NCI-H2196 (cell line): ENCODE data around the gene HSPD1.
"Not testable (repeated sequence)": the region's sequence is repeated elsewhere in the genome, so short reads cannot be mapped to it uniquely, and the experiment has no call there.

ENCODE experiments used
- DNase-seq: peaks from one replicate; lab custom pipeline; 2025; ENCODE audit not compliant: unreplicated experiment; lab: John Stamatoyannopoulos, UW

HSPD1 gene

DNA sequence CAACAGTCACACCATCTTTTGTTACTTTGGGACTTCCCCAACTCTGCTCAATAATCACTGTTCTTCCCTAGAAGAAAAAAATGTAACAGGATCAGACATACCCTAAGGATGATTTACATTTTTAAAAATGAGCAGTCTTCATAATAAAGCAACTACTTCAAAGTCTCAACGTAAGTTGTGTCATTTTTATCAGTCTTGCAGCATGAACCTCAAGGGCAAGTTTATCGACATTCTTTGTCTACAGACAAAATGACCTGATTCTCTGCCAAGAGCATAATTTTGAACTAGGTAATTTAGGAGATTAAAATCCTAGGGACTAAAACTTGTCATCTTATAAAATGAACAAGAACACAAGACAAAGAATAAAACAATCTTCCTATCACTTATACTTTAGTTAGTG lies 2.3 kb downstream of the HSPD1 start:
- no peak for DNase-seq

DNA sequence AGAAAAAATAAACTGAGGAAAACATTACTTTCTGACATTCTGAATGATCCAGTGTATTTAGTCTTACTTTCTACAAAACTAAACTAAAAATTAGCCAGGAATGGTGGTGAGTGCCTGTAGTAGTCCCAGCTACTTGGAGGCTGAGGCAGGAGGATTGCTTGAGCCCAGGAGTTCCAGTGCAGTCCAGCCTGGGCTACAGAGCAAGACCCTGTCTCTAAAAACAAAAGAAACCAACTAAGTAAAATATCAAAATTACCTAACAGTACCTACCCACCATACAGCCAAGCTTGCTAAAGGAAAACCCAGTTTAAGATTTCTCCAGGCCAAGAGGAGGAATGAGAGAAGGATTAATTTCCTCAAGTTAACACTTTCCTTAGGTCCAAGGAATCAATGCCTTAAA lies 2.9 kb downstream of the HSPD1 start:
- DNase-seq: no peak

DNA sequence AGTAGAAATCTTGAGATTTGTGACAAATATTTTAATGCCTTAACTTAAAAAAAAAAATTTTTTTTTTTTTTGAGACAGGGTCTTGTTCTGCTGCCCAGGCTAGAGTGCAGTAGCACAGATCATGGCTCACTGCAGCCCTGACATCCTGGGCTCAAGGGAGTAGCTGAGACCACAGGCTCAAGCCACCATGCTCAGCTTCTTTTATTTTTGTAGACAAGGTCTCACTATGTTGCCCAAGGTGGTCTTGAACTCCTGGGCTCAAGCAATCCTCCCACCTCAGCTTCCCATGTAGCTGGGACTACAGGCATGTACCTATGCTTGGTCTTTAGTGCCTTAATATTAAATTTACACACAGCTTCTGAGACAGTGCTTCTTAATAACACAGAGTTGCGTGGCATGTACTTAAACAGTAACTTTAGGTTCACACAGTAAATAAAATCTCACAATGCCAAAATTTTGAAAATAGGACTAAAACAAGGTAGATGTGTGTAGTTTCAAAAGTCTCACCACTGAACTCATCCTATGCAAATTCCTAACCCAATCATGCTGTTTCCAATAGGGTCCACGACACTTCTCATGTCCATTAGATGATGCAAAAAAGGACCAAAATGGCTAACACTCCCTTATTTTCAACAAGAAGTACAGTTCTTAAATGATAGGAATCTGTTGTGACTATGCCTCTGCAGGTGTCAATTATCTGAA lies 4.1 kb downstream of the HSPD1 start:
- DNase-seq: no peak

DNA sequence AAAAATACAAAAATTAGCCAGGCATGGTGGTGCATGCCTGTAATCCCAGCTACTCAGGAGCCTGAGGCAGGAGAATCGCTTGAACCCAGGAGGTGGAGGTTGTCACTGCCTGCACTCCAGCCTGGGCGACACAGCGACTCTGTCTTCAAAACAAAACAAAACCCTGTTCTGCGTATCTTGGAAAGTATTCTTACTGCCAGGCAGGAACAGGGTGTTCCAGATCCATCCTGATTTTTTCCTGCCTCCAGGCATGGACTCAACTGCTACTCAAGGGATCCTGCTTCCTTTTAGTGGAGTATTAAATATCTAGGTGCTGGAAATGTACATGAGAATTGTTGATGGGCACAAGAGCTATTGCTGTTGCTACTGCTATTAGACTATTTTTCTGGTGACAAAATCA lies 12.3 kb downstream of the HSPD1 start:
- no peak for DNase-seq

DNA sequence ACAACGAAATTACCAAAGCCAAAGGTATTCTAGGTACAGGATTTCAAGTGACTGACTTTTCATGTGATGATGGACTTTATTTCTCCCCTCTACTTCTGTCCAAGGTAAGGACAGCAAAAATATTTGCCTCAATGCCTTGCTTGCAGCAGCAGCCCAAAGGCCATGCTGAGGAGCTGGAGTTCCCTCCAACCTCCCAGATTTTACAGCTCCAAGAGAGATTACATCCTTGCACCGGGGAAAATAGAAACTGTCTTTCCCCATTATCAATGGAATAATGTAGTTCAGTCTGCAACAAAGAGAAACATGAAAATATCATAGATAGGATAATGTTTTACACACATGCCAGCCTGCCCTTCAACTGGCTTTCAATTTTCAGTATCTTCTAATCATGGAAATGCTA lies 13.5 kb downstream of the HSPD1 start:
- DNase-seq: no peak

DNA sequence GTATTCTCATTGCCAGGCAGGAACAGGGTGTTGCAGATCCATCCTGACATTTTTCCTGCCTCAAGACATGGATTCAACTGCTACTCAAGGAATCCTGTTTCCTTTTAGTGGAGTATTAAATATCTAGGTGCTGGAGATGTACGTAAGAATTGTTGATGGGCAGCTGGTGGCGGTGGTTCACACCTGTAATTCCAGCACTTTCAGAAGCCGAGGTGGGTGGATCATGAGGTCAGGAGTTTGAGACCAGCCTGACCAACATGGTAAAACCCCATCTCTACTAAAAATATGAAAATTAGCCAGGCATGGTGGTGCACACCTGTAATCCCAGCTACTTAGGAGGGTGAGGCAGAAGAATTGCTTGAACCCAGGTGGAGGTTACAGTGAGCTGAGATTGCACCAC lies 15.4 kb downstream of the HSPD1 start:
- not testable (repeated sequence) for DNase-seq

DNA sequence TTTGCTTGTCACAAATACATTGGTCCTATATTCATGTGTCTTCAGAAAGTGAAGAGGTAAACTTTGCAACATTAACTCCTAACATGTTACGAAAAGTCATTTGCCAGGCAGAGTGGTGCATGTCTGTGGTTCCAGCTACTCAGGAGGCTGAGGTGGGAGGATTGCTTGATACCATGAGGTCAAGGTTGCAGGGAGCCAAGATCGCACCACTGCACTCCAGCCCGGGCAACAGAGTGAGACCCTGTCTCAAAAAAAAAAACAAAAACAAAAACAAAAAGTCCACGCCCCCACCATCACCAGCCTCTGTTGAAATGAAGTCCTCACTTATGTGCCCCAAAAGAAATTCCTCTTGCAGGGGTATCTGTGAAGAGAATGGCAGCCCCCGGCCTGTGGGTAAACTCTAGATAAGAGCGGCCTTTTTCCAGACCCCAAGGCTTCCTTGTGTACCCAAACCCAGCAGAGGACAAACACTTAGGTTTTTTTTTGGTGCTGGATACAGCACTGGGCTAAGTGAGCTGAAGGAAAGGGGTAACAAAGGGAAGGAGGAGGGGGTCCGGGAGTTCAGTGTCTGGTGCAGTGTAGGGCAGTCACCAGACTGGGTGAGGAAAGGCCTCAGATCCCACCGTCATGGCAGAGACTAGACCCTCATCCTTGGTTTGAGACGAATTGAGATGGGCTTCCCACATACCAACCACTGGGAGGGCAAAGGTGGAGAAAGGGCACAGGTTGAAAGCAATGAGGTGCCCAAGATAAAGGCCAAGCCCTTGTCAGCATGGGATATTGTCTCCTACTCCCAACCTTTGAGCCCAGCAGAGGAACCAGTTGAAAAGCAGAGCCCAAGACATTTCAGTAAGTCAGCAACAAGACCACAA lies 19.2 kb downstream of the HSPD1 start:
- no peak for DNase-seq

DNA sequence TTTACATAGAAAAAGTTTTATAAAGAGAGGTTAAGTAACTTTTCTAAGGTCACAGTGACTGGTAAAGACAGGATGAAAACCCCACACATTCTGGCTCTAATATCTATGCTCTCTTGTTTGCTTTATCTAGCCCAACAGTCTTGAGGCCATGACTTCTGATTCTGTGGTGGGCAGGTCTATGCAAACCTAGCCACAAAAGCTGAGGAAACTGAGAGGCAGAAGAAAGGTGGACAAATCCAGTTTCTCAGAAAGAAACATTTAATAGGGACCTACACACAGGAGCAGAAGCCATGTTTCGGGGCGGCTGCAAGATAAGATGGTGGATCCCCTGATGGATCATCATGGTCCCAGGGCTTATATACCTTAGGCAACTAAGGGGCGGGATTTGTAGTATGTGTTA lies 21.8 kb downstream of the HSPD1 start:
- DNase-seq: no peak

DNA sequence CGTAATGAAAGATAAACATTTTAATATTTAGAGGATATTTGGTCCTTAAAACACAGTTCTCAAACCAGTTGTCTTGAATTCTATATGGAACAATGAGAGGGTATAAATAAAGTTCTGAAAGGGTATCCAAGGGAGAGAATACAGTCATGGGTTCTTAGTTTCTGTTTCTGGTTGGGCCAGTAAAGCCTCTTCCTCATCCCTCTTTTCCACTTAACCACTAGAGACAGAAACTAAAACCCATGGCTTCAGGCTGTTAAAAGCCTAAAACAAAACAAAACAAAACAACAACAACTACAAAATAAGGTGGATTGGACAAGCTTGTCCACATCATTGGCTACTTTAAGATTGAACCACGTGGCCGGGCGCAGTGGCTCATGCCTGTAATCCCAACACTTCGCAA lies 27.5 kb downstream of the HSPD1 start:
- no peak for DNase-seq

DNA sequence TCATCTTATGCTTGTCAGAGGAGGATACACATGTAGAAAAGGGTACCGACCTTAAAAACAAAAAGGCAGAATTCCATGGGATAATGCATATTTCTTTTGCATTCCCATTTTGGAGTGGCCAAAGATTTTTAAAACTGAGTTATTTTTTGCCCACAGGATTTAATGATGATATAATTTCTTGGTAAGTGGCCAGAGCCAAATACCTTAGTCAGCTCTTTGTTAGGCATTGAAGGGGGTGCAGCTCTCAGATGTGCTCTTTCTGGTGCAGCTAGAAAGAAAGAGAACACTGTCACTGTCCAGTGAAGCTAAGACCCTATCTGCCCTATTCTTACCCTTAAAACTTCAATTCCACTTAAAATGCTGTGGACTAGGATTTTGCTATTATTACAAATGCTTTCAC lies 35.5 kb downstream of the HSPD1 start:
- no peak for DNase-seq

- DNase-seq: no peak
Measured at GRCh38 chr2:197461057-197461456, 38.6 kb downstream of the HSPD1 start.

DNA sequence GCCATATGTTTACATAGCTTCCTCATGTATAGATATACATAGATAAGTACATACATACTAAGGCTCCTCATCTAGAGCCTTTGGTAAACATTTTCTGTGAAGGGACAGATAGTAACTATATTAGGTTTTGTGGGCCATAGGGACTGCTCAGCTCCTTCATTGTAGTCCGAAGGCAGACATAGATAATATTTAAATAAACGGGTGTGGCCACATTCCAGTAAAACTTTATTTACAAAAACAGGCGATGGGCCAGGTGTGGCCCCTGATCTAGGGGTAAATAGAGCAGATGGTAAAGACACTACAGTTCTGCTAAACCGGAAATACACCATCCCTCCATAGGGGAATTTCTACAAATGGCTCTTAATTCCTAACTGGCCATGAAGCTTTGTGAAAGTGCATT lies 39.0 kb downstream of the HSPD1 start:
- no peak for DNase-seq

DNA sequence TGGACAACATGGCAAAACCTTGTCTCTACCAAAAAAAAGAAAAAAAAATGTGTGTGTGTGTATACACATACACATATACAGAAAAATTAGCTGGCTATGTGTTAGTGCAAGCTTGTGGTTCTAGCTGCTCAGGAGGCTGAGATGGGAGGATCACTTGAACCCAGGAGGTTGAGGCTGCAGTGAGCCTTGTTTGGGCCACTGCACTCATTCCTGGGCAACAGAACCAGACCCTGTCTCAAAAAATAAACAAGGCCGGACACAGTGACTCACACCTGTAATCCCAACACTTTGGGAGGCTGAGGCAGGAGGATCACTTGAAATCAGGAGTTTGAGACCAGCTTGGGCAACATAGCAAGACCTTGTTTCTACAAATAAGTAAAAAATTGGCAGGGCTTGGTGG lies 44.2 kb downstream of the HSPD1 start:
- no peak for DNase-seq

DNA sequence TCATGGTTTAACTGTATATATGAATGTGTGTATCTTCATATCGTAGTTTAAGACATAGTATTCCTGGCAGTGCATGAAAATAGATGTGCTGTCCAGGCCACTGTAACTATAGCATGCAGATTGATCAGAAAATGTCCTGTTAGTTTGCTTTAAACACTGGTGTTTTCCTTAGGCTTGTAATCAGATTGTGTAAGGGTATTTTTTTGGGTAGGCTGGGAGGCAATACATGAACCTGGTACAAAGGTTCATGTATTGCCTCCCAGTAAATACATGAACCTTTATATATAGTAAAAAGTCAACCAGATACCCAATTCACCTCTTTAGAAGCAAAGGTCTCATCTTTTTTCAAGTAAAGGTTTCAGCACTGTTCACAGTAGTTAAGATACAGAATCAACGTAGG lies 44.7 kb downstream of the HSPD1 start:
- DNase-seq: no peak

GRCh38 chr2:197453914-197454398 lies 45.7 kb downstream of the HSPD1 start:
- DNase-seq: peak; percentile 72

DNA sequence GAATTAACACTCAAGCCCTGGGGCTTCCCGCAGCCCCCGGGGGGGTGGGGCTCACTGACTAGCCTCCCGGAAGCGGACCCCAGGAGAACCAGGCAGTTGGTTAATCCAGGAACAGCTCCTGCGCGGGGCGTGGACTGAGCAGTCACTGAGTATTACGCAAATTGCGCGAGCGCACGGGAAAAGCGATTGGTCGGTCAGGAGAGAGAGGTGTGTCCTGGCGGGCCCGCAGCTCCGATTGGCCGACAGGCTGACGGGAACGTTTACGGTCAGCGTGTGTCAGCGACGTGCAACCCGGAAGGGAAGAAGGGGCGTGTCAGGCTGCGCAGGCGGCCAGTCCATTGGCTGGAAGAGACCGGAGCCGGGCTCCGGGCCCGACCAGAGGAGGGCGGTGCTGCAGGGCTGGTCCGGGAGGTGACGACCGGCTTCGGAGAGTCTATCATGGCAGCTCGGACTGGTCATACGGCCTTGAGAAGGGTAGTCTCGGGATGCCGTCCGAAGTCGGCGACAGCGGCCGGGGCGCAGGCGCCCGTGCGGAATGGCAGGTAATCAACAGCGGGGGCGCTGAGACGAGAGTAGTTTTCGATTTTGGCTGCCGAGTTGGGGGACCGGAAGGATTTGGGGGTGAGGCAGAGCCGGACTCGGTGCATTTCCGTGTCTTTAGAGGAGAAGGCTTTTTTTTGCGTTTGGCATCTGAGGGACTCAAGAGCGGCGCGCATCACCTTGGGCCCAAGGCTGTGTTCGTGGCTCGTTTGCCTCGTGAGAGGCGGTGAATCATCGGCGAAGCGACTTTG lies 46.3 kb downstream of the HSPD1 start, which contains the start of gene COQ10B:
Gene COQ10B, plus strand, starts transcription at position 430 of the 791 bp plus-strand sequence. Its CDS starts 9 bp downstream, at position 439.
- peak; percentile 99 for DNase-seq

DNA sequence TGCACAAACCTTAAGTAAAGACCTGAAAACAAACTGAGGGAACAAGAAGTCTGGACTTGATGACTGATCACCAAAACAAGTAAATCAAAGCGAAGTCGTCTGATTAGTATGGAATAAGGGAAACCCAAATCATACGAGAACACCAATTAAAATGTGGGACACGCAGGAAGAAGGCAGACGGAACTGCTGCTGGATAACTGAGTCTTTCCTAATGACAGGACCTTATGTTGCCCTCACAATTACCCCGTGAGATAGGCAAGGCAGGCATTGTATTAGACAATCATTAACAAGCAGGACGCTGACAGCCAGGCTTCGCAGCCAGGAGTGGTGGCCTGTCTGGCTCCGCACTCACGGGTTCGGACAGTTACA lies 46.9 kb downstream of the HSPD1 start:
- DNase-seq: no peak

GRCh38 chr2:197450935-197451358 lies 48.7 kb downstream of the HSPD1 start:
- not testable (repeated sequence) for DNase-seq

GRCh38 chr2:197450465-197450864 lies 49.2 kb downstream of the HSPD1 start:
- DNase-seq: peak; percentile 60

- no peak for DNase-seq
Measured at GRCh38 chr2:197446844-197447243, 52.8 kb downstream of the HSPD1 start.

DNA sequence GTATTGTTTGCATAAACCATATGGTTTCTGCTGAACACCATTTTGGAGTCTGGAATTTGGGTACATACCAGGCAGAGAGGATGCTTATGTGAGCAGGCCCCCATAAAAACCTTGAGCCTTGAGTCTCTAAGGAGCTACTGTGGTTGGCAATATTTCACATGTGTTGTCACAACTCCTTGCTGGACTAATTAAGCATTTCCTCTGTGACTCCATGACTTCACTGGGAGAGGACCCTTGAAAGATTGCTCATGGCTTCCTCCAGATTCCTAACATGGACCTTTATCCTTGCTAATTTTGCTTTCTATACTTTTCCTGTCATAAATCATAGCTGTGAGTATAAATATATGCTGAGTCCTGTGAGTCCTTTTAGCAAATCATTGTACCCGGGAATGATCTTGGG lies 53.9 kb downstream of the HSPD1 start:
- no peak for DNase-seq
